Measurements from ENCODE around the gene OR52H1. TPM values are rescaled to one million over a fixed set of nuclear protein-coding genes. Genes with fewer than 3 reads are reported as not detected.

Gene OR52H1
- total and polyA plus RNA-seq, 9 of the 15 experiments (the other 6 are each of a cell fraction or from before 2014, with no cell fraction given) = 0.15 TPM; not detected in 8

DNA sequence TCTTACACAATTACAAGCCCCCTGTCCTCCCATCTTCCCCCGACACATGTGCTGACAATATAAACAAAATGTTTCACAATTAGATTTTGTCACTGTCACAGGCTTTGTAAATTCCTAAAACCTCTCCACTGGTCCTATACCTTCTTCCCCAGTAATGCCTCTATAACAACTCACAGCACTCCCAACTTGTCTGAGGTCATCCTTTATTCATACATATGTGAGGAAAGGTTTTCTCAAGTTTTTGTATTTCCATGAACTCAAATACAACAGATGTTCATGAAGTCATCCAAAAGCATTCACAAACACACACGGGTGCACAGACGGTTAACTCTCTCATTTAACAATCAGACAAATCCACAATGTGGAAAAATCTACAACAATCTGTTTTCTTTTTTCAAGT lies 1.9 kb downstream of the OR52H1 start:
- no peaks in the 10 kb centered on the region for H3K79me2 ChIP-seq (ENCODE audit: control insufficient read depth, insufficient read depth, low read length)
- no TSS peak for BruUV-seq (replicated peaks)
- no peaks in the 10 kb centered on the region for H3K9me1 ChIP-seq (ENCODE audit: control insufficient read depth, insufficient read depth, low read length)
- no peak for FAIRE-seq
- H3K9ac ChIP-seq (ENCODE audit: insufficient read depth in 1 of 2, low read depth in 2 of 2, low read length in 2 of 2) = no peak overlapping the region
- in situ Hi-C loops (cut with MboI) = no loop called here
- no peaks in the 10 kb centered on the region for H3K36me3 ChIP-seq (ENCODE audit: control insufficient read depth, insufficient read depth, low read length)
- no peaks in the 10 kb centered on the region for H3K9me3 ChIP-seq (replicated peaks; ENCODE audit: control insufficient read depth, insufficient read depth, low read depth, low read length)
- H3K4me2 ChIP-seq (ENCODE audit: insufficient read depth, low read length) = no peak overlapping the region
- DNase-seq (ENCODE audit: extremely low read depth in 1 of 4, low spot score in 3 of 4) = no peak
- H3K4me1 ChIP-seq (replicated peaks in 1 of 2; ENCODE audit: control insufficient read depth in 2 of 2, insufficient read depth in 2 of 2, low read length in 2 of 2) = peaks cover 0 to 6% of the 10 kb centered on the region in 2 experiments; a peak in 2 of 5 replicates
- POLR2A ChIA-PET = no interaction called here
- no peak overlapping the region for H3K4me3 ChIP-seq
- no peaks in the 10 kb centered on the region for H4K20me1 ChIP-seq (replicated peaks; ENCODE audit: control insufficient read depth, insufficient read depth, low read length)
- H3K27me3 ChIP-seq (ENCODE audit: control insufficient read depth in 2 of 2, insufficient read depth in 2 of 2, low read length in 2 of 2) = no peaks in the 10 kb centered on the region; a peak in 1 of 5 replicates
- H2AFZ ChIP-seq (ENCODE audit: low read depth, low read length) = 0 out of 2 replicates have a peak overlapping the region, but pooled peaks have one; percentile 42
- ATAC-seq = no peak
- WGBS (ENCODE audit: insufficient coverage, low coverage, missing lambda C conversion rate) = 52% methylated on average over 3 of the region's 3 CpGs
- CTCF ChIA-PET (ENCODE audit: low intra/inter-chr PET ratio) = no interaction called here
- intact Hi-C loops (cut with micrococcal nuclease) = no loop called here
- no peak overlapping the region for H3K27ac ChIP-seq (ENCODE audit: extremely low read depth, low read depth, low read length)
- TF ChIP-seq ZNF23 (CRISPR knock-in tag; IDR thresholded peaks at IDR 0.05) (no peak), PHF20 (IDR thresholded peaks at IDR 0.05; ENCODE audit: partially characterized antibody) (no peak), MEF2D (tag; conservative IDR thresholded peaks at IDR 0.05; ENCODE audit: low read depth) (no peak), RFX1 (IDR thresholded peaks at IDR 0.05) (no peak), ZBTB17 (CRISPR knock-in tag; IDR thresholded peaks at IDR 0.05) (no peak), NCOA2 (IDR thresholded peaks at IDR 0.05; ENCODE audit: partially characterized antibody in 2 of 2) (no peak), ZNF780A (CRISPR knock-in tag; IDR thresholded peaks at IDR 0.05) (no peak), NR4A1 (CRISPR knock-in tag; IDR thresholded peaks at IDR 0.05) (no peak), NR4A1 (tag; IDR thresholded peaks at IDR 0.05) (no peak), FOS (IDR thresholded peaks at IDR 0.05; ENCODE audit: extremely low read depth, insufficient read length) (no peak)
- TF ChIP-seq, protein P1, sequence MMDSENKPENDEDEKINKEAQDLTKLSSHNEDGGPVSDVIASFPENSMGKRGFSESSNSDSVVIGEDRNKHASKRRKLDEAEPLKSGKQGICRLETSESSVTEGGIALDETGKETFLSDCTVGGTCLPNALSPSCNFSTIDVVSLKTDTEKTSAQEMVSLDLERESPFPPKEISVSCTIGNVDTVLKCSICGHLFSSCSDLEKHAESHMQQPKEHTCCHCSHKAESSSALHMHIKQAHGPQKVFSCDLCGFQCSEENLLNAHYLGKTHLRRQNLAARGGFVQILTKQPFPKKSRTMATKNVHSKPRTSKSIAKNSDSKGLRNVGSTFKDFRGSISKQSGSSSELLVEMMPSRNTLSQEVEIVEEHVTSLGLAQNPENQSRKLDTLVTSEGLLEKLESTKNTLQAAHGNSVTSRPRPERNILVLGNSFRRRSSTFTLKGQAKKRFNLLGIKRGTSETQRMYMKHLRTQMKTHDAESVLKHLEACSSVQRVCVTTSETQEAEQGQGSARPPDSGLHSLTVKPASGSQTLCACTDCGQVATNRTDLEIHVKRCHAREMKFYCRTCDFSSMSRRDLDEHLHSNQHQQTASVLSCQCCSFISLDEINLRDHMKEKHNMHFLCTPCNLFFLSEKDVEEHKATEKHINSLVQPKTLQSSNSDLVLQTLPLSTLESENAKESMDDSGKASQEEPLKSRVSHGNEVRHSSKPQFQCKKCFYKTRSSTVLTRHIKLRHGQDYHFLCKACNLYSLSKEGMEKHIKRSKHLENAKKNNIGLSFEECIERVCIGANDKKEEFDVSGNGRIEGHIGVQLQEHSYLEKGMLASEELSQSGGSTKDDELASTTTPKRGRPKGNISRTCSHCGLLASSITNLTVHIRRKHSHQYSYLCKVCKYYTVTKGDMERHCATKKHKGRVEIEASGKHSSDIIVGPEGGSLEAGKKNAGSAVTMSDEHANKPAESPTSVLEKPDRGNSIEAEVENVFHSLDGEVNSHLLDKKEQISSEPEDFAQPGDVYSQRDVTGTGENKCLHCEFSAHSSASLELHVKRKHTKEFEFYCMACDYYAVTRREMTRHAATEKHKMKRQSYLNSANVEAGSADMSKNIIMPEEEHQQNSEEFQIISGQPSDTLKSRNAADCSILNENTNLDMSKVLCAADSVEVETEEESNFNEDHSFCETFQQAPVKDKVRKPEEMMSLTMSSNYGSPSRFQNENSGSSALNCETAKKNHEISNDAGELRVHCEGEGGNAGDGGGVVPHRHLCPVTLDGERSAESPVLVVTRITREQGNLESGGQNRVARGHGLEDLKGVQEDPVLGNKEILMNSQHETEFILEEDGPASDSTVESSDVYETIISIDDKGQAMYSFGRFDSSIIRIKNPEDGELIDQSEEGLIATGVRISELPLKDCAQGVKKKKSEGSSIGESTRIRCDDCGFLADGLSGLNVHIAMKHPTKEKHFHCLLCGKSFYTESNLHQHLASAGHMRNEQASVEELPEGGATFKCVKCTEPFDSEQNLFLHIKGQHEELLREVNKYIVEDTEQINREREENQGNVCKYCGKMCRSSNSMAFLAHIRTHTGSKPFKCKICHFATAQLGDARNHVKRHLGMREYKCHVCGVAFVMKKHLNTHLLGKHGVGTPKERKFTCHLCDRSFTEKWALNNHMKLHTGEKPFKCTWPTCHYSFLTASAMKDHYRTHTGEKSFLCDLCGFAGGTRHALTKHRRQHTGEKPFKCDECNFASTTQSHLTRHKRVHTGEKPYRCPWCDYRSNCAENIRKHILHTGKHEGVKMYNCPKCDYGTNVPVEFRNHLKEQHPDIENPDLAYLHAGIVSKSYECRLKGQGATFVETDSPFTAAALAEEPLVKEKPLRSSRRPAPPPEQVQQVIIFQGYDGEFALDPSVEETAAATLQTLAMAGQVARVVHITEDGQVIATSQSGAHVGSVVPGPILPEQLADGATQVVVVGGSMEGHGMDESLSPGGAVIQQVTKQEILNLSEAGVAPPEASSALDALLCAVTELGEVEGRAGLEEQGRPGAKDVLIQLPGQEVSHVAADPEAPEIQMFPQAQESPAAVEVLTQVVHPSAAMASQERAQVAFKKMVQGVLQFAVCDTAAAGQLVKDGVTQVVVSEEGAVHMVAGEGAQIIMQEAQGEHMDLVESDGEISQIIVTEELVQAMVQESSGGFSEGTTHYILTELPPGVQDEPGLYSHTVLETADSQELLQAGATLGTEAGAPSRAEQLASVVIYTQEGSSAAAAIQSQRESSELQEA (IDR thresholded peaks at IDR 0.05; ENCODE audit: low read depth) = no peak
- TF ChIP-seq, protein P2, sequence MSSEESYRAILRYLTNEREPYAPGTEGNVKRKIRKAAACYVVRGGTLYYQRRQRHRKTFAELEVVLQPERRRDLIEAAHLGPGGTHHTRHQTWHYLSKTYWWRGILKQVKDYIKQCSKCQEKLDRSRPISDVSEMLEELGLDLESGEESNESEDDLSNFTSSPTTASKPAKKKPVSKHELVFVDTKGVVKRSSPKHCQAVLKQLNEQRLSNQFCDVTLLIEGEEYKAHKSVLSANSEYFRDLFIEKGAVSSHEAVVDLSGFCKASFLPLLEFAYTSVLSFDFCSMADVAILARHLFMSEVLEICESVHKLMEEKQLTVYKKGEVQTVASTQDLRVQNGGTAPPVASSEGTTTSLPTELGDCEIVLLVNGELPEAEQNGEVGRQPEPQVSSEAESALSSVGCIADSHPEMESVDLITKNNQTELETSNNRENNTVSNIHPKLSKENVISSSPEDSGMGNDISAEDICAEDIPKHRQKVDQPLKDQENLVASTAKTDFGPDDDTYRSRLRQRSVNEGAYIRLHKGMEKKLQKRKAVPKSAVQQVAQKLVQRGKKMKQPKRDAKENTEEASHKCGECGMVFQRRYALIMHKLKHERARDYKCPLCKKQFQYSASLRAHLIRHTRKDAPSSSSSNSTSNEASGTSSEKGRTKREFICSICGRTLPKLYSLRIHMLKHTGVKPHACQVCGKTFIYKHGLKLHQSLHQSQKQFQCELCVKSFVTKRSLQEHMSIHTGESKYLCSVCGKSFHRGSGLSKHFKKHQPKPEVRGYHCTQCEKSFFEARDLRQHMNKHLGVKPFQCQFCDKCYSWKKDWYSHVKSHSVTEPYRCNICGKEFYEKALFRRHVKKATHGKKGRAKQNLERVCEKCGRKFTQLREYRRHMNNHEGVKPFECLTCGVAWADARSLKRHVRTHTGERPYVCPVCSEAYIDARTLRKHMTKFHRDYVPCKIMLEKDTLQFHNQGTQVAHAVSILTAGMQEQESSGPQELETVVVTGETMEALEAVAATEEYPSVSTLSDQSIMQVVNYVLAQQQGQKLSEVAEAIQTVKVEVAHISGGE (CRISPR knock-in tag; IDR thresholded peaks at IDR 0.05) = no peak
